Psoas muscle (tissue), 8 donors: ENCODE results near the gene BCS1L. TPM values are rescaled to one million over a fixed set of nuclear protein-coding genes. Genes with fewer than 3 reads are reported as not detected.

Experiments used
- ATAC-seq, 4 donors: fragments of 200-7000 bp; cut with Tn5 transposase; one replicate each; pipeline ENCODE4 v1.9.1; 2020; ENCODE audit warnings: moderate library complexity in 3 of 4, mild to moderate bottlenecking in 2 of 4
- DNase-seq, 2 donors: peaks; one replicate each; pipeline ENCODE4 v3.0.0-alpha.2; 2020
- H3K27ac ChIP-seq: fragments of 200-600 bp; one replicate; pipeline ENCODE4 v1.8.0; 2022
- H3K27me3 ChIP-seq, 3 donors: fragments of 200-600 bp in 1 of 3; one replicate each; pipeline versions ENCODE4 v1.6.1 to v1.8.0; 2013 to 2022; ENCODE audit warnings: low read length in 2 of 3, mild to moderate bottlenecking in 2 of 3, moderate library complexity in 1 of 3; ENCODE audit not compliant: insufficient read depth in 3 of 3
- H3K36me3 ChIP-seq, 2 donors: fragments of 200-600 bp in 1 of 2; one replicate each; pipeline versions ENCODE4 v1.6.1 to v1.8.0; 2013 to 2022; ENCODE audit warnings: low read depth in 1 of 2, mild to moderate bottlenecking in 1 of 2, moderate library complexity in 1 of 2; ENCODE audit not compliant: insufficient read depth in 1 of 2
- H3K4me1 ChIP-seq: fragments of 200-600 bp; one replicate; pipeline ENCODE4 v1.8.0; 2022
- H3K4me3 ChIP-seq: fragments of 200-600 bp; one replicate; pipeline ENCODE4 v1.8.0; 2022; ENCODE audit warnings: mild to moderate bottlenecking
- H3K9me3 ChIP-seq: fragments of 200-600 bp; one replicate; pipeline ENCODE4 v1.8.0; 2022
- CTCF ChIP-seq: fragments of 200-600 bp; IDR thresholded peaks from one replicate; pipeline ENCODE4 v1.8.0; 2022; ENCODE audit warnings: antibody characterized with exemption
- WGBS, 3 donors: extraction: QIAGEN DNeasy Blood & Tissue Kit; methylation state at CpG; one replicate each; pipeline versions ENCODE4 v1.1.6 to v1.1.7; 2013; 5-methylcytosine and 5-hydroxymethylcytosine counted together
- intact Hi-C, 2 donors: fragments of 100-400 bp; cut with DNase I; formaldehyde crosslinking; loops; one replicate each; pipeline versions ENCODE4 v1.11.0 to v1.14.2; 2022
- polyA plus RNA-seq, 3 donors: library from polyadenylated mRNA; stranded (reverse); fragments of 200-250 nt; gene quantifications; one replicate each; pipeline ENCODE4 v1.2.3, GENCODE V29; 2013
- total RNA-seq, 4 donors: library from RNA; stranded (reverse); fragmentation: NEBNext Ultra II Directional in 2 of 4; extraction: Animal tissue kit (Norgen Biotek cat#: 25700) in 2 of 4; gene quantifications; one replicate each; pipeline versions ENCODE4 v1.2.1 to v1.2.4, GENCODE V29; 2021 to 2023
- donor health status: healthy with polysubstance abuse.
- donor health status: DM: no; HTN: no; CAD: no; lungs with moderate emphysema.
- donor health status: Bipolar disorder and iron deficiency.
- donor health status: healthy.
- donor health status: DM: yes; HTN: yes; CAD: no.
- donor health status: DM: no; HTN: no; CAD: no.
- donor health status: DM: no; HTN: no; CAD: no.
- donor health status: DM: yes; HTN: yes; CAD: no.

Gene BCS1L
- total and polyA plus RNA-seq, 7 donors: 13.1 to 50.1 (median 27.1) TPM

GRCh38 chr2:218662377-218662776, 2.9 kb downstream of the BCS1L start:
- H3K27me3 ChIP-seq: no peaks in the 10 kb centered on the region
- 77 to 82% (median 80%) methylated on average over 7 of the region's 7 CpGs for WGBS, 3 donors
- intact Hi-C loops: loop anchor here (10.0 kb wide), 2 partner anchors 258 to 368 kb away; partner anchors contain the start of gene TMBIM1 (in 1 of the 2)
- no peak overlapping the region for H3K4me3 ChIP-seq
- H3K36me3 ChIP-seq: peaks cover 4 to 75% of the 10 kb centered on the region in 2 donors
- H3K4me1 ChIP-seq: peaks cover 22% of the 10 kb centered on the region
- DNase-seq (no peak), ATAC-seq (no peak)
- no peak for TF ChIP-seq CTCF
- no peak overlapping the region for H3K27ac ChIP-seq
- H3K9me3 ChIP-seq: no peaks in the 10 kb centered on the region

GRCh38 chr2:218662827-218663226, 3.3 kb downstream of the BCS1L start:
- ATAC-seq: no peak
- no peak for TF ChIP-seq CTCF
- Histone ChIP-seq H3K36me3 (peaks cover 4 to 75% of the 10 kb centered on the region in 2 donors), H3K4me1 (peaks cover 18% of the 10 kb centered on the region), H3K9me3 (no peaks in the 10 kb centered on the region), H3K27me3 (no peaks in the 10 kb centered on the region), H3K27ac (no peak overlapping the region), H3K4me3 (no peak overlapping the region)
- intact Hi-C loops: loop anchor here (10.0 kb wide), 2 partner anchors 258 to 368 kb away; partner anchors contain the start of gene TMBIM1 (in 1 of the 2)
- no peak for DNase-seq
- WGBS, 3 donors: 88 to 90% (median 89%) methylated on average over 10 of the region's 10 CpGs

- WGBS, 3 donors: 81 to 92% (median 84%) methylated on average over 15 of the region's 15 CpGs
These were observed 4.4 kb downstream of the BCS1L start for GRCh38 chr2:218663901-218664300.

GRCh38 chr2:218664653-218665052, 5.2 kb downstream of the BCS1L start:
- Histone ChIP-seq H3K27ac (no peak overlapping the region), H3K27me3 (no peaks in the 10 kb centered on the region), H3K36me3 (peaks cover 4 to 81% of the 10 kb centered on the region in 2 donors), H3K4me1 (peaks cover 6% of the 10 kb centered on the region), H3K4me3 (no peak overlapping the region), H3K9me3 (no peaks in the 10 kb centered on the region)
- 91 to 97% (median 96%) methylated on average over 7 of the region's 7 CpGs for WGBS, 3 donors
- no peak for TF ChIP-seq CTCF
- ATAC-seq (no peak), DNase-seq (no peak)
- intact Hi-C loops: loop anchor here (10.0 kb wide), 2 partner anchors 260 to 370 kb away; partner anchors contain the start of gene TMBIM1 (in 1 of the 2)

More at GRCh38 chr2:218663901-218664300, 4.4 kb downstream of the BCS1L start:
- H3K4me3 ChIP-seq: no peak overlapping the region
- DNase-seq: no peak
- no peak for ATAC-seq
- H3K4me1 ChIP-seq: peaks cover 7% of the 10 kb centered on the region
- H3K9me3 ChIP-seq: no peaks in the 10 kb centered on the region
- no peak overlapping the region for H3K27ac ChIP-seq
- no peaks in the 10 kb centered on the region for H3K27me3 ChIP-seq
- TF ChIP-seq CTCF: no peak
- H3K36me3 ChIP-seq: peaks cover 4 to 77% of the 10 kb centered on the region in 2 donors
- intact Hi-C loops: loop anchor here (10.0 kb wide), 2 partner anchors 259 to 369 kb away; partner anchors contain the start of gene TMBIM1 (in 1 of the 2)
